Vagina (tissue), 2 donors: ENCODE measurements around the gene CARHSP1. TPM values are rescaled to one million over a fixed set of nuclear protein-coding genes. Genes with fewer than 3 reads are reported as not detected.
"Not testable (repeated sequence)": the region's sequence is repeated elsewhere in the genome, so short reads cannot be mapped to it uniquely, and the experiment has no call there.

Source experiments
- DNase-seq, 2 donors: peaks; one replicate each; pipeline ENCODE4 v3.0.0-alpha.2; 2017; ENCODE audit errors: extremely low spot score in 2 of 2
- H3K27ac ChIP-seq: fragments of 200-600 bp; sonication (generic); one replicate; pipeline ENCODE4 v1.5.1; 2019
- H3K27me3 ChIP-seq: fragments of 200-600 bp; sonication (generic); one replicate; pipeline ENCODE4 v1.5.1; 2019
- H3K36me3 ChIP-seq, 2 donors: fragments of 200-600 bp; sonication (generic); one replicate each; pipeline ENCODE4 v1.5.1; 2017 to 2019
- H3K4me1 ChIP-seq: fragments of 200-600 bp; sonication (generic); one replicate; pipeline ENCODE4 v1.5.1; 2019
- H3K4me3 ChIP-seq, 2 donors: fragments of 200-600 bp; sonication (generic); 1 replicate in 1 of 2; 2 replicates in 1 of 2; pipeline ENCODE4 v1.5.1; 2016 to 2019
- H3K9me3 ChIP-seq: fragments of 200-600 bp; sonication (generic); one replicate; pipeline ENCODE4 v1.5.1; 2019
- POLR2A ChIP-seq, 2 donors: fragments of 450-650 bp; IDR thresholded peaks; one replicate each; pipeline ENCODE4 v1.6.1; 2017; ENCODE audit warnings: antibody characterized with exemption in 2 of 2, mild to moderate bottlenecking in 2 of 2, moderate library complexity in 2 of 2
- POLR2AphosphoS5 ChIP-seq, 2 donors: sonication (generic); formaldehyde crosslinking; IDR thresholded peaks; one replicate each; pipeline ENCODE4 v1.9.0; 2017; ENCODE audit warnings: antibody characterized with exemption in 2 of 2, mild to moderate bottlenecking in 2 of 2, low read depth in 1 of 2; ENCODE audit not compliant: insufficient read depth in 1 of 2
- intact Hi-C: fragments of 100-400 bp; cut with DNase I; formaldehyde crosslinking; loops from one replicate; pipeline ENCODE4 v1.15.1; 2023
- total RNA-seq: library from RNA; depleted of rRNA; stranded (reverse); fragments of >200 nt; gene quantifications from one replicate; pipeline ENCODE4 v1.2.3, GENCODE V29; 2016
- TF ChIP-seq, protein P1 (sequence below), 3 experiments: fragments of 450-650 bp in 2 of 3; fragments of 200-600 bp in 1 of 3; sonication (generic) in 1 of 3; IDR thresholded peaks; one replicate each; pipeline ENCODE4 v1.5.1; 2017 to 2019; ENCODE audit warnings: antibody characterized with exemption in 3 of 3, mild to moderate bottlenecking in 2 of 3, moderate library complexity in 2 of 3

Gene CARHSP1
- total RNA-seq, 1 donor from 2014 or later: 125 TPM

DNA sequence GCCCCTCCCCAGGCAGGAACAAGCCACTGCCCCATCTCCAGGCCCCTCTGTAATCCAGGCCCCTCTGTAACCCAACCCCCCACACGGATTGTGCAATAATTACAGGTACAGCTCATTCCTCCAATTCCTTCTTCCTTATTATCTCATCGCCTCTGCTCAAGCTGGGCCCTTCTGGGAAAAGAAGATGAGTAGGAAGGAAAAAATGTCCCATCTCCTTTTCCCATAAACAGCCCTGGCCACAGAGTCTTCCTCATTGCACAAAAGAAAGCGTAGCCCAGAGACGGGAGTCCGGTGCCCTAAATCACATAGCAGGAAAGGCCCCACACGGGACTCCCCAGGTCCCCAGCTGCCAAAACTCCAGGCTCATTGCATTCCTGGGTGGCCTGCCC is 9.7 kb upstream of the CARHSP1 start:
- H3K4me3 ChIP-seq: no peak overlapping the region
- no peaks in the 10 kb centered on the region for H3K27me3 ChIP-seq
- intact Hi-C loops: loop anchor here (5.0 kb wide), 1 partner anchor 221 kb away; no protein-coding TSS in a partner anchor
- TF ChIP-seq POLR2A (IDR thresholded peaks at IDR 0.05): no peak
- TF ChIP-seq POLR2AphosphoS5 (IDR thresholded peaks at IDR 0.05; ENCODE audit: insufficient read depth in 1 of 2, low read depth in 1 of 2): peak in 1 of 2 donors; percentile 29
- peaks cover 13% of the 10 kb centered on the region for H3K4me1 ChIP-seq
- no peak for DNase-seq
- H3K36me3 ChIP-seq: no peaks in the 10 kb centered on the region
- H3K9me3 ChIP-seq: no peaks in the 10 kb centered on the region
- H3K27ac ChIP-seq: no peak overlapping the region

DNA sequence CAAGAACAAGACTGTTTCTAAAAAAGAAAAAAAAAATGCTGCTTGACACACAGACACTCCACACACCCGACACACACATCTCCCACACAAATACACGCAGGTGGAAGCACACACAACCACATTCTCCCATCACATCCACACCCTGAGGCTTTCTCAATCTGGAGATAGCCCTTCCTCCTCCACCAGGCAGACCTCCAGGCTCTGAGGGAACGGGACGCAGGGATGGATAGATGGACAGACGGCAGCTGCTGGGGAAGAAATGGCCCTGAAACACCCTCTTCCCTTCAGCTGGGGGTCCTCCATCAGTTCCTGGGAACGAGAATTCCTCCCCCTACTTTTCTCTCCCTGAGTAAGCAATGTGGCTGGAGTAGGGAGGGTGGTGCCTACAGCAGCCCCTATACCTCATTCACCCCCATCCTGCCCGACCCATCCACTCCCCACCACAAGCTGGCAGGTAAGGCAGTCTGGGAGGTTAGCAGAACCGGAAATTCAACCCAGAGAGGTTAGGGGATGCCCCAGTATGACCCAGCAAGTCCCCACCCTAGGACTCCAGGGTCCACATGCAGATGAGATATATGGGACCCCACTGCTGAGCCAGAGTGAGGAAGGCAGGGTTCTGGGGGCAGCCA is 9.2 kb upstream of the CARHSP1 start:
- Histone ChIP-seq H3K27ac (no peak overlapping the region), H3K9me3 (no peaks in the 10 kb centered on the region), H3K36me3 (no peaks in the 10 kb centered on the region), H3K27me3 (no peaks in the 10 kb centered on the region), H3K4me1 (peaks cover 13% of the 10 kb centered on the region), H3K4me3 (no peak overlapping the region)
- TF ChIP-seq POLR2AphosphoS5 (IDR thresholded peaks at IDR 0.05; ENCODE audit: insufficient read depth in 1 of 2, low read depth in 1 of 2) (no peak), POLR2A (IDR thresholded peaks at IDR 0.05) (no peak)
- TF ChIP-seq, protein P1, sequence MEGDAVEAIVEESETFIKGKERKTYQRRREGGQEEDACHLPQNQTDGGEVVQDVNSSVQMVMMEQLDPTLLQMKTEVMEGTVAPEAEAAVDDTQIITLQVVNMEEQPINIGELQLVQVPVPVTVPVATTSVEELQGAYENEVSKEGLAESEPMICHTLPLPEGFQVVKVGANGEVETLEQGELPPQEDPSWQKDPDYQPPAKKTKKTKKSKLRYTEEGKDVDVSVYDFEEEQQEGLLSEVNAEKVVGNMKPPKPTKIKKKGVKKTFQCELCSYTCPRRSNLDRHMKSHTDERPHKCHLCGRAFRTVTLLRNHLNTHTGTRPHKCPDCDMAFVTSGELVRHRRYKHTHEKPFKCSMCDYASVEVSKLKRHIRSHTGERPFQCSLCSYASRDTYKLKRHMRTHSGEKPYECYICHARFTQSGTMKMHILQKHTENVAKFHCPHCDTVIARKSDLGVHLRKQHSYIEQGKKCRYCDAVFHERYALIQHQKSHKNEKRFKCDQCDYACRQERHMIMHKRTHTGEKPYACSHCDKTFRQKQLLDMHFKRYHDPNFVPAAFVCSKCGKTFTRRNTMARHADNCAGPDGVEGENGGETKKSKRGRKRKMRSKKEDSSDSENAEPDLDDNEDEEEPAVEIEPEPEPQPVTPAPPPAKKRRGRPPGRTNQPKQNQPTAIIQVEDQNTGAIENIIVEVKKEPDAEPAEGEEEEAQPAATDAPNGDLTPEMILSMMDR (IDR thresholded peaks at IDR 0.05): no peak
- intact Hi-C loops: loop anchor here (5.0 kb wide), 1 partner anchor 221 kb away; no protein-coding TSS in a partner anchor
- DNase-seq: no peak

GRCh38 chr16:8875317-8875716 is 6.5 kb upstream of the CARHSP1 start:
- peaks cover 13% of the 10 kb centered on the region for H3K4me1 ChIP-seq
- not testable (repeated sequence) for H3K27me3 ChIP-seq, H3K4me3 ChIP-seq, DNase-seq, H3K9me3 ChIP-seq, H3K36me3 ChIP-seq, H3K27ac ChIP-seq
- intact Hi-C loops: loop anchor here (5.0 kb wide), 1 partner anchor 218 kb away; no protein-coding TSS in a partner anchor

DNA sequence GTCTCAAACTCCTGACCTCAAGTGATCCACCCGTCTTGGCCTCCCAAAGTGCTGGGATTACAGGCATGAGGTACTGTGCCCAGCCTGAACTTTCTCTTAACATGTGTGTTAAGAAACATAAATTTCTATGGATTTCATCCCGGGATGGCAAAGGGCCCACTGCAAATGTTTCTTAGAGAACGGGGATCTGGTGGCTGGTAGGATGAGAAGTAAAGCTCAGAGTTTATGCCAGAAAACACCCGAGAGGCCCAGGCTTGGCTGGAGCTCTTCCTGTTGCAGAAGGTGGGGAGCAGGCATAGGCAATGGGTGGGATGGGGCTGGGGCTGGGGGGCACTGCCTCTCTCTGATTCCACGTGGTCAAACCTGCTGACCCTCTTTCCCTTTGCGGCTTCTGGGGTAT is 5.6 kb upstream of the CARHSP1 start:
- no peaks in the 10 kb centered on the region for H3K36me3 ChIP-seq
- H3K4me1 ChIP-seq: peaks cover 14% of the 10 kb centered on the region
- TF ChIP-seq POLR2A (IDR thresholded peaks at IDR 0.05) (no peak), POLR2AphosphoS5 (IDR thresholded peaks at IDR 0.05; ENCODE audit: insufficient read depth in 1 of 2, low read depth in 1 of 2) (no peak)
- TF ChIP-seq, protein P1 (IDR thresholded peaks at IDR 0.05): no peak
- intact Hi-C loops: no loop called here
- H3K27me3 ChIP-seq: no peaks in the 10 kb centered on the region
- DNase-seq: no peak
- no peak overlapping the region for H3K4me3 ChIP-seq
- H3K9me3 ChIP-seq: no peaks in the 10 kb centered on the region
- H3K27ac ChIP-seq: no peak overlapping the region

DNA sequence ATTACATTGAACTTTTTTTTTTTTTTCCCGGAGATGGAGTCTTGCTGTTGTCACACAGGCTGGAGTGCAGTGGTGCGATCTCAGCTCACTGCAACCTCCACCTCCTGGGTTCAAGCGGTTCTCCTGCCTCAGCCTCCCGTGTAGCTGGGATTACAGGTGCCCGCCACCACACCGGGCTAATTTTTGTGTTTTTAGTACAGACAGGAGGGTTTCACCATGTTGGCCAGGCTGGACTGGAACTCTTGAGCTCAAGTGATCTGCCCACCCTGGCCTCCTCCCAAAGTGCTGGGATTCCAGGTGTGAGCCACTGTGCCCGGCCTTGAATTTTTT is 5.0 kb upstream of the CARHSP1 start:
- intact Hi-C loops, H3K4me3 ChIP-seq, H3K9me3 ChIP-seq, H3K27ac ChIP-seq, H3K36me3 ChIP-seq, DNase-seq, H3K27me3 ChIP-seq: not testable (repeated sequence)
- peaks cover 15% of the 10 kb centered on the region for H3K4me1 ChIP-seq

DNA sequence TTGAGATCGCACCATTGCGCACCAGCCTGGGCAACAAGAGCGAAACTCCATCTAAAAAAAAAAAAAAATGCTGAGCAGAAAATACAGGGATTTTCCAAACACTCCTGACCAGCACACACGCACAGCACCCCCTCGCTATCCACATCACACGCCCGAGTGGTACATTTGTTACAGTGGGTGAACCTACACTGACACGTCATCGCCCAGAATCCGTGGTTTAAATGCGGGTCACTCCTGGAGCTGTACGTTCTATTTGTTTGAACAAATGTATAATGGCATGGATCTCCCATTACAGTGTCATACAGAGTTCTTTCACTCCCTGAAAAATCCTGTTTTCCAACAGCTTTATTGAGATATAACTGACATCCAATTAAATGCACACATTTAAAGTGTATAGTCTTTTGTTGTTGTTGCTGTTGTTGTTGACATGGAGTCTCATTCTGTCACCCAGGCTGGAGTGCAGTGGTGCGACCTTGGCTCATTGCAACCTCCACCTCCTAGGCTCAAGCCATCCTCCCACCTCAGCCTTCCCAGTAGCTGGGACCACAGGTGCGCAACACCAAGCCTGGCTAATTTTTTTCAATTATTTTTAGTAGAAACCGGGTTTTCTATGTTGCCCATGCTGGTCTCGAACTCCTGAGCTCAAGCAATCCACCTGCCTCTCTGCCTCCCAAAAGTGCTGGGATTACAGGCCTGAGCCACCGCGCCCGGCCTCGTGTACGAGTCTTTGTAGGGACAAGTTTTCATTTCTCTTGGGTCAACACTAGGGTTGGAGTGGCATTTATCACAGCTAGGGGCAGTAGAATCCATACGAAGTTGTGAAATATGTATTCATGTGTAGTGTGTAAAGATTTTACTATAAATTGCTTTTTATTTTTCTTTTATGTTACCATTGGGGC is 4.4 kb upstream of the CARHSP1 start:
- Histone ChIP-seq H3K9me3 (no peaks in the 10 kb centered on the region), H3K4me1 (peaks cover 9% of the 10 kb centered on the region), H3K27me3 (no peaks in the 10 kb centered on the region), H3K36me3 (no peaks in the 10 kb centered on the region), H3K4me3 (no peak overlapping the region), H3K27ac (no peak overlapping the region)
- DNase-seq: no peak
- TF ChIP-seq, protein P1 (IDR thresholded peaks at IDR 0.05): no peak
- no peak for TF ChIP-seq POLR2AphosphoS5 (IDR thresholded peaks at IDR 0.05; ENCODE audit: insufficient read depth in 1 of 2, low read depth in 1 of 2)
- no peak for TF ChIP-seq POLR2A (IDR thresholded peaks at IDR 0.05)
- intact Hi-C loops: no loop called here
